GM06990 (cell line): ENCODE results near the gene RBPJL.

Experiments used
- DNase-seq: peaks from one replicate; pipeline ENCODE4 v3.0.0-alpha.2; 2011; ENCODE audit not compliant: insufficient read length; ENCODE audit errors: extremely low read depth
- H3K27me3 ChIP-seq: replicated peaks from 2 replicates; pipeline ENCODE4 v1.6.0; 2011; ENCODE audit warnings: low read length; ENCODE audit not compliant: control insufficient read depth, insufficient read depth
- H3K36me3 ChIP-seq: 2 replicates; pipeline ENCODE4 v1.5.1; 2011; ENCODE audit warnings: low read length; ENCODE audit not compliant: control insufficient read depth, insufficient read depth
- H3K4me3 ChIP-seq: replicated peaks from 2 replicates; pipeline ENCODE4 v1.5.1; 2011; ENCODE audit warnings: low read depth, mild to moderate bottlenecking, control low read depth, low read length
- CTCF ChIP-seq: IDR thresholded peaks from 2 replicates; pipeline ENCODE4 v1.5.1; 2011; ENCODE audit warnings: low read length, control low read depth, mild to moderate bottlenecking, inconsistent platforms; ENCODE audit not compliant: insufficient read depth, poor library complexity, severe bottlenecking

Gene RBPJL

GRCh38 chr20:45318386-45318939 lies 11.8 kb downstream of the RBPJL start:
- no peak for DNase-seq
- Histone ChIP-seq H3K4me3 (no peak overlapping the region), H3K27me3 (no peaks in the 10 kb centered on the region; the same call in 1 of the 2 replicates), H3K36me3 (no peaks in the 10 kb centered on the region)
- TF ChIP-seq CTCF: no peak

GRCh38 chr20:45318948-45319347 lies 12.3 kb downstream of the RBPJL start:
- no peak for DNase-seq

GRCh38 chr20:45320948-45321595 lies 14.4 kb downstream of the RBPJL start:
- H3K27me3 ChIP-seq: no peaks in the 10 kb centered on the region; the same call in 1 of the 2 replicates
- no peaks in the 10 kb centered on the region; the same call in 1 of the 2 replicates for H3K36me3 ChIP-seq
- DNase-seq: peak; percentile 67
- no peak overlapping the region for H3K4me3 ChIP-seq
- TF ChIP-seq CTCF: no peak

More at GRCh38 chr20:45318948-45319347, 12.3 kb downstream of the RBPJL start:
- no peak for TF ChIP-seq CTCF
- H3K36me3 ChIP-seq: no peaks in the 10 kb centered on the region
- no peaks in the 10 kb centered on the region; the same call in 1 of the 2 replicates for H3K27me3 ChIP-seq
- no peak overlapping the region for H3K4me3 ChIP-seq

- H3K27me3 ChIP-seq: no peaks in the 10 kb centered on the region
- H3K36me3 ChIP-seq: no peaks in the 10 kb centered on the region; the same call in 1 of the 2 replicates
- H3K4me3 ChIP-seq: no peak overlapping the region
- TF ChIP-seq CTCF: peak; percentile 37
- no peak for DNase-seq
These were observed 16.3 kb downstream of the RBPJL start for GRCh38 chr20:45322952-45323383.

GRCh38 chr20:45323731-45324130 lies 17.1 kb downstream of the RBPJL start:
- no peaks in the 10 kb centered on the region for H3K27me3 ChIP-seq
- TF ChIP-seq CTCF: no peak
- H3K36me3 ChIP-seq: no peaks in the 10 kb centered on the region; the same call in 1 of the 2 replicates
- H3K4me3 ChIP-seq: no peak overlapping the region
- DNase-seq: no peak

- DNase-seq: no peak
- Histone ChIP-seq H3K36me3 (no peaks in the 10 kb centered on the region; the same call in 1 of the 2 replicates), H3K27me3 (no peaks in the 10 kb centered on the region), H3K4me3 (no peak overlapping the region)
- no peak for TF ChIP-seq CTCF
These were observed 18.7 kb downstream of the RBPJL start for GRCh38 chr20:45325371-45325770.
